Effector memory CD8-positive, alpha-beta T cell (primary cell): ENCODE results near the gene ENTREP3.
"Not testable (repeated sequence)": the region's sequence is repeated elsewhere in the genome, so short reads cannot be mapped to it uniquely, and the experiment has no call there.

Experiments used
- ATAC-seq: fragments of 150-1000 bp; cut with Tn5 transposase; replicated peaks from 2 replicates; pipeline ENCODE4 v1.10.0; 2021; ENCODE audit warnings: mild to moderate bottlenecking, moderate library complexity
- DNase-seq, 3 experiments: peaks; one replicate each; pipeline ENCODE4 v3.0.0; 2021
- H3K27ac Mint-ChIP-seq, 2 donors: one replicate each; pipeline ENCODE4 v1.8.0; 2022; ENCODE audit warnings: mild to moderate bottlenecking in 2 of 2, mixed read lengths in 2 of 2, moderate library complexity in 2 of 2
- H3K27me3 Mint-ChIP-seq, 2 donors: one replicate each; pipeline ENCODE4 v1.8.0; 2022; ENCODE audit warnings: mixed read lengths in 2 of 2
- H3K36me3 Mint-ChIP-seq: one replicate; pipeline ENCODE4 v1.8.0; 2022; ENCODE audit warnings: mild to moderate bottlenecking, moderate library complexity, mixed read lengths; ENCODE audit not compliant: insufficient read depth
- H3K4me1 Mint-ChIP-seq, 2 donors: one replicate each; pipeline ENCODE4 v1.8.0; 2022; ENCODE audit warnings: low read depth in 2 of 2, mixed read lengths in 2 of 2
- H3K4me3 Mint-ChIP-seq, 2 donors: one replicate each; pipeline ENCODE4 v1.8.0; 2022; ENCODE audit warnings: mild to moderate bottlenecking in 2 of 2, mixed read lengths in 2 of 2, moderate library complexity in 2 of 2
- H3K9me3 Mint-ChIP-seq, 2 donors: one replicate each; pipeline ENCODE4 v1.8.0; 2022; ENCODE audit warnings: mixed read lengths in 2 of 2

ENTREP3 gene

DNA sequence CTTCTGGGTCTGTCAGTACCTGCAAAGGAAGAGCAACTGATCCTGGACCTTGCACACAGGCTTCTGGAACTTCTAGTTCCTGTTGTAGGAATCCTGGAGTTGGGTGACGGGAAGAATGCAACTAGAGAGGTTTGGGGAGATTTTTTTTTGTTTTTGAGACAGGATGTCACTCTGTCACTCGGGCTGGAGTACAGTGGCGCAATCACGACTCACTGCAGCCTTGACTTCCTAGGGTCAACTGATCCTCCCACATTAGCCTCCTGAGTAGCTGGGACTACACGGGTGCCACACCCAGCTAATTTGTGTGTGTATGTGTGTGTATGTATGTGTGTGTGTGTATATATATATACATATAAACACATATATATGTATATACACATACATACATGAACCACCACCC is 18.8 kb downstream of the ENTREP3 start:
- Mint-ChIP-seq H3K4me3 (no peak overlapping the region), H3K27me3 (no peaks in the 10 kb centered on the region), H3K9me3 (no peaks in the 10 kb centered on the region), H3K27ac (no peak overlapping the region), H3K36me3 (peaks cover 24% of the 10 kb centered on the region), H3K4me1 (peaks cover 14 to 22% of the 10 kb centered on the region in 2 donors)
- ATAC-seq (no peak), DNase-seq (no peak)

- Mint-ChIP-seq H3K4me1 (peaks cover 4 to 12% of the 10 kb centered on the region in 2 donors), H3K27ac (peak overlapping the region in 1 of 2 donors; percentile 12), H3K36me3 (peaks cover 24% of the 10 kb centered on the region)
- peak; percentile 51 for ATAC-seq
- H3K9me3 Mint-ChIP-seq, DNase-seq, H3K4me3 Mint-ChIP-seq, H3K27me3 Mint-ChIP-seq: not testable (repeated sequence)
These were observed 19.9 kb downstream of the ENTREP3 start for GRCh38 chr1:155235375-155235774.

DNA sequence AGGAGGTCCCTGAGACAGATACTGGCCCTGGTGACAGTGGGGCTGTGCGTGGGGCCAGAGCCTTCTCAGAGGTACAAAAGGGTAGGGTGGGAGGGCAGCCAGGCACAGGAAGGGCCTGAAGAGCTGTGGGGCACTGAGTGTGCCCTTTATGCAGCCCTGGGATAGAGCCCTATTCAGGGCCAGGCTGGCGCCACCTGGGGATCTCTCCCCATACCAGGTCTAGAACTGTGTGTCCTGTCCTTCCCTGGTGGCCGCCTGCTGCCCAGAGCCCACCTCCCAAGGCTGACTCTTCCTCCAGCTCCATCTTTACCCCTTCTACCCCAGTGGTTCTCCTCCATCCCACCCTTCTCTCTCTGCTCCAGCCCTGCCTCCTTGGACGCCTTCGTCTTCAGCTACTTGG is 21.8 kb downstream of the ENTREP3 start:
- DNase-seq, H3K27me3 Mint-ChIP-seq, H3K9me3 Mint-ChIP-seq, H3K27ac Mint-ChIP-seq, ATAC-seq, H3K4me1 Mint-ChIP-seq, H3K4me3 Mint-ChIP-seq: not testable (repeated sequence)
- peaks cover 17% of the 10 kb centered on the region for H3K36me3 Mint-ChIP-seq

GRCh38 chr1:155232001-155232978 is 23.0 kb downstream of the ENTREP3 start:
- ATAC-seq, H3K4me3 Mint-ChIP-seq, H3K27ac Mint-ChIP-seq, DNase-seq, H3K9me3 Mint-ChIP-seq, H3K27me3 Mint-ChIP-seq: not testable (repeated sequence)
- Mint-ChIP-seq H3K4me1 (peaks cover 4 to 12% of the 10 kb centered on the region in 2 donors), H3K36me3 (peaks cover 15% of the 10 kb centered on the region)

- H3K9me3 Mint-ChIP-seq, ATAC-seq, H3K27me3 Mint-ChIP-seq, DNase-seq, H3K27ac Mint-ChIP-seq, H3K4me3 Mint-ChIP-seq: not testable (repeated sequence)
- peaks cover 13 to 20% of the 10 kb centered on the region in 2 donors for H3K4me1 Mint-ChIP-seq
- H3K36me3 Mint-ChIP-seq, result peaks cover 21% of the 10 kb centered on the region
These were observed 24.0 kb downstream of the ENTREP3 start for GRCh38 chr1:155231302-155231701.

- Mint-ChIP-seq H3K27me3 (no peaks in the 10 kb centered on the region), H3K4me3 (peak overlapping the region; percentile 88 to 92), H3K9me3 (no peaks in the 10 kb centered on the region), H3K4me1 (peaks cover 12 to 15% of the 10 kb centered on the region in 2 donors), H3K36me3 (peaks cover 12% of the 10 kb centered on the region), H3K27ac (peak overlapping the region; percentile 91 to 93)
- ATAC-seq (no peak), DNase-seq (no peak)
These were observed 27.2 kb downstream of the ENTREP3 start for GRCh38 chr1:155228096-155228427.

DNA sequence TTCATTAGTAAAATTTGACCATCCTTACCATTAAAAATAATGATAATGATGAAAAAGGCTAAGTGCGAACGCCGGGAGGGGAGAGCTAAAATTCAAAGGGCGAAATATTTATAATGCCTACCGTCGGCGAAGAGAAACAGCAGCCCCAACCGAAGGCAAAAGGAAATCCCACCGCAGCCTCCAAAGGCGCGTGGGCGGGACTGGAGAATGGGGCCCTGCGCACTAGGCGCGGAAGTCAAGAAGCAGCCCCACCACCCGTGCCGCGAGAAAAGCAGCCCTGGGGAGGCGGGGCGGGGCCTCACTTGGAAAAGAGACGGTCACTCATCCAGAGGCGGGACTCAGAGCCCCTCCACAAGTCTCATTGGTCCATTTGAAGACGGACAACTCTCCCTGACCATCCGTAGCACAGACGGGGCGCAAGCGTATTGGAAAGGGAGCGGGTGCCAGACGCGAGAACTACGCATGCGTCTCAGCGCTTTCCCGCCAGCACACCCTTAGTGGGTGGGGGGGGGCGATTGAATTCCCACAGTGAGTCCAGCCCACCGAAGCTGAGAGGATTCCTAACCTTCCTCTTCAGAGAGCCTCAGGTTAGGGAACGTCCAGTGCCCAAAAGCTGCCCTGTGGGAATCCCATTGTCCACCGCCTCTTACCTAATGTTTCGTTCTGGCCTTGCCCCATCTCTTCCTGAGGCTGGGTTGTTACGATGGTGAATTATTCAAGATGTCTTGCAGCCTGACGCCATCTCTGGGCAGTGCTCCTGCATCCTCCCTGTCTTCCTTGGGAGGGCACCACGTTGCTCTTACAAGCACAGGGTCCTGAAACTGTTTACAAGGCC is 27.8 kb downstream of the ENTREP3 start:
- peaks cover 12% of the 10 kb centered on the region for H3K36me3 Mint-ChIP-seq
- H3K27me3 Mint-ChIP-seq, result no peaks in the 10 kb centered on the region
- DNase-seq (peak; percentile 93 to 98 (median 97)), ATAC-seq (peak; percentile 90)
- no peaks in the 10 kb centered on the region for H3K9me3 Mint-ChIP-seq
- peaks cover 12 to 15% of the 10 kb centered on the region in 2 donors for H3K4me1 Mint-ChIP-seq
- peak overlapping the region; percentile 91 to 93 for H3K27ac Mint-ChIP-seq
- peak overlapping the region; percentile 88 to 92 for H3K4me3 Mint-ChIP-seq

DNA sequence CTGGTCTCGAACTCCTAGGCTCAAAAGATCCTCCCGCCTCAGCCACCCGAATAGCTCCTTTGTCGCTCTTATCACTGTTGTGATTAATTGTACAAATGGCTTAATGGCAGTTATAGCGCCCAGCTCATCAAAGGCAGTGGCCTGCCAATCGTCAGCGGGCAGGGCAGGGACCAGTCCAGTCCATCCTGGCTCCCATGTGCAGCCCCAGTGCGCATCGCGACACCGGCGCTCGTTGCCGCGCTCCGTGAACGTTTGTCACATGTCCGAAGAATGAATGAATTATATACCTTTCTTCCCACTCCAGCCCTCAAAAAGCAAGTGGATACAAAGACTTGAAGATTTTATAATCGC is 28.4 kb downstream of the ENTREP3 start:
- Mint-ChIP-seq H3K27me3 (no peaks in the 10 kb centered on the region), H3K27ac (peak overlapping the region; percentile 91 to 93), H3K4me1 (peaks cover 12 to 15% of the 10 kb centered on the region in 2 donors), H3K9me3 (no peaks in the 10 kb centered on the region), H3K4me3 (peak overlapping the region; percentile 88 to 92), H3K36me3 (peaks cover 12% of the 10 kb centered on the region)
- ATAC-seq (peak; percentile 7), DNase-seq (no peak)

- Mint-ChIP-seq H3K36me3 (peaks cover 12% of the 10 kb centered on the region), H3K9me3 (no peaks in the 10 kb centered on the region), H3K27ac (peak overlapping the region; percentile 91 to 93), H3K27me3 (no peaks in the 10 kb centered on the region), H3K4me1 (peaks cover 12 to 15% of the 10 kb centered on the region in 2 donors), H3K4me3 (peak overlapping the region; percentile 88 to 92)
- DNase-seq, result peak; percentile 73 to 80 (median 76)
- ATAC-seq, result peak; percentile 53
These were observed 28.9 kb downstream of the ENTREP3 start for GRCh38 chr1:155226188-155226909.

GRCh38 chr1:155225404-155225759 is 29.9 kb downstream of the ENTREP3 start:
- not testable (repeated sequence) for DNase-seq, ATAC-seq, H3K27me3 Mint-ChIP-seq, H3K4me3 Mint-ChIP-seq, H3K9me3 Mint-ChIP-seq
- peaks cover 12 to 15% of the 10 kb centered on the region in 2 donors for H3K4me1 Mint-ChIP-seq
- H3K27ac Mint-ChIP-seq, result peak overlapping the region in 1 of 2 donors; percentile 93
- H3K36me3 Mint-ChIP-seq, result peaks cover 12% of the 10 kb centered on the region

DNA sequence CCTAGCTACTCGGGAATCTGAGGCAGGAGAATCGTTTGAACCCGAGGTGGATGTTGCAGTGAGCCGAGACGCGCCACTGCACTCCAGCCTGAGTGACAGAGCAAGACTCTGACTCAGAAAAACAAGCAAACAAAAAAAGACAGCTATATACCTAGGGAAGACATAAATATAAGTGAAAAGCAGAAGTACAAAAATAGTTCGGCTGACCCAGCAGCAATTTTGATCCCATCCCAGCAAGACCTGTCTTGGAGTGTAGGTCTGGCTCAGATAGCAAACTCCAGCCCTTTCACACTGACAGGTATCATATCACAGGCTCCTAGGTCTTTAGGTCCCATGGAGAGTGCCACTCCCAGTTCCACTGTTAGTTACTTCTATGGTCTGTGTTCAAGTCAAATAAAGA is 32.2 kb downstream of the ENTREP3 start:
- DNase-seq (no peak), ATAC-seq (no peak)
- H3K4me3 Mint-ChIP-seq, result no peak overlapping the region
- H3K27me3 Mint-ChIP-seq, result no peaks in the 10 kb centered on the region
- H3K36me3 Mint-ChIP-seq, result peaks cover 12% of the 10 kb centered on the region
- no peak overlapping the region for H3K27ac Mint-ChIP-seq
- H3K4me1 Mint-ChIP-seq, result peaks cover 27 to 30% of the 10 kb centered on the region in 2 donors
- H3K9me3 Mint-ChIP-seq, result no peaks in the 10 kb centered on the region

DNA sequence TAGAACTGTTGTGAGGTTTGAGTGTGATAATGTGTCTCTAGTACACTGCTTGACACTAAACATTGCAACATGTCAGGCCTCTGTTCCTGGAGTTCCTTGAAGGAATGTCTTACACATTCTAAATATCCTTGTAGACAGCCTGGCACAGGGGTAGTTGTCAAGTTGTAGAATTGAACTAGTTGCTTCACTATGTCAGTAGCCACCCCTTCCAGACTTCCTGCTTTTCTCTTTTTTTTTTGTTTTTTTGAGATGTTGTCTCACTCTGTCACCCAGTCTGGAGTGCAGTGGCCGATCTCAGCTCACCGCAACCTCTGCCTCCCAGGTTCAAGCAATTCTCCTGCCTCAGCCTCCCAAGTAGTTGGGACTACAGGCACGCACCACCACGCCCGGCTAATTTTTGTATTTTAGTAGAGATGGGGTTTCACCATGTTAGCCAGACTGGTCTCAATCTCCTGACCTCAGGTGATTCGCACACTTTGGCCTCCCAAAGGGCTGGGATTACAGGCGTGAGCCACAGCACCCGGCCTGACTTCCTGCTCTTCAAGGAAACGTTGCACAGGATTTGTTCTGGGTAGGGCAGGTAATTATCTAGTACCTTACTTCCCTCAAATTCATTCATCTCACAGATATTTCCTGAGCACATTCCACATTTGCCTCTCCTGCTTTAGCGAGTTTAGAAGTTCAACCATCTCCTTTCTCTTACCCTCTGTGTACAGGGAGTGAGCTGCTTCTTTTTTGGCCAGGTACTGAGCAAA is 34.9 kb downstream of the ENTREP3 start:
- H3K27ac Mint-ChIP-seq, result peak overlapping the region; percentile 69 to 82
- H3K9me3 Mint-ChIP-seq, result not testable (repeated sequence)
- ATAC-seq, result peak; percentile 12

More for the DNA sequence above, 34.9 kb downstream of the ENTREP3 start:
- H3K36me3 Mint-ChIP-seq, H3K4me3 Mint-ChIP-seq, DNase-seq, H3K27me3 Mint-ChIP-seq: not testable (repeated sequence)
- H3K4me1 Mint-ChIP-seq, result peaks cover 15% of the 10 kb centered on the region in 2 donors
